ENCODE measurements around the gene NAIF1.
"Not testable (repeated sequence)": the region's sequence is repeated elsewhere in the genome, so short reads cannot be mapped to it uniquely, and the experiment has no call there.

The NAIF1 gene

DNA sequence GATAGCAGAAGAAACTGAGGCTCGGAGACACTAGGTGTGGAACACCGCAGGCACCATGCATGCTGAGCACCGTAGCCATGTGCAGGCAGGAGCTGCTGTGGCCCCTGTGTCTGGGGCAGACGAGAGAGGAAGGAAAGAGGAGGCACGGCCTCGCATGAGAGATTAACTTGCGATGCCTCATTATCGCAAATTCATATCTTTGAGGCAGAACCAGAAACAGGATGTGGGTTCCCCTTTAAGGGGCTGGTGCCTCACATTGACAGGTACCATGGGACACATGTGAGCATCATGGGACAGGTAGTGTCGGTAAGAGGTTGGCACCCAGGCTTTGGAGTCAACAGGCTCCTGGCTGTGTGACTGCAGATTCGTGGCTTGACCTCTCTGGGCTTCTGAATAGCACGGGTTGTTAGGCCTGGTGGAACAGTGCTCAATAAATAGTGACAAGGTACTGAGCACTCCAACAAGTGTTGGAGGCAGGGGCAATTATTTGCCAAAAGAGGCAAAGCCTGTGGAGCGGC, 40.8 kb downstream of the NAIF1 start:
- Mint-ChIP-seq H3K9me3 (peaks cover 3% of the 10 kb centered on the region), H3K27ac (peak overlapping the region; percentile 96), H3K36me3 (ENCODE audit: low read depth) (peaks cover 3% of the 10 kb centered on the region), H3K27me3 (ENCODE audit: low read depth) (no peaks in the 10 kb centered on the region), H3K4me3 (peak overlapping the region; percentile 78), H3K4me1 (ENCODE audit: low read depth) (peaks cover 83% of the 10 kb centered on the region)
- DNase-seq (ENCODE audit: low spot score) = peak; percentile 80

DNA sequence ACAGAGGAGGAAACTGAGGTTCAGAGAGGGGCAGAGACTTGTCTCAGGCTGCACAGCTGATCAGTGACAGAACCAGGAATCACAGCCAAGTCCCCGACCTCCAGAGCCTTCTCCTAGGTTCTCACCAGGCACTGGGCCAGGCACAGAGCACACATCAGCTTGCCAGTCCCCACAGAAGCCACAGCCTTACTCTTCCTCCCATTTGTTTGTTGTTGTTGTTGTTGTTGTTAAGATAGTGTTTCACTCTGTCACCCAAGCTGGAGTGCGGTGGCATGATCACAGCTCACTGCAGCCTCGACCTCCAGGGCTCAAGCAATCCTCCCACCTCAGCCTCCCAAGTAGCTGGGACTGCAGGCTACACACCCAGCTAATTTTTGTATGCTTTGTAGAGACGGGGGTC, 41.4 kb downstream of the NAIF1 start:
- peaks cover 1% of the 10 kb centered on the region for H3K36me3 Mint-ChIP-seq (ENCODE audit: low read depth)
- H3K4me3 Mint-ChIP-seq = peak overlapping the region; percentile 78
- no peak for DNase-seq (ENCODE audit: low spot score)
- H3K27me3 Mint-ChIP-seq (ENCODE audit: low read depth) = no peaks in the 10 kb centered on the region
- H3K9me3 Mint-ChIP-seq = peaks cover 1% of the 10 kb centered on the region
- H3K4me1 Mint-ChIP-seq (ENCODE audit: low read depth) = peaks cover 84% of the 10 kb centered on the region
- peak overlapping the region; percentile 96 for H3K27ac Mint-ChIP-seq

DNA sequence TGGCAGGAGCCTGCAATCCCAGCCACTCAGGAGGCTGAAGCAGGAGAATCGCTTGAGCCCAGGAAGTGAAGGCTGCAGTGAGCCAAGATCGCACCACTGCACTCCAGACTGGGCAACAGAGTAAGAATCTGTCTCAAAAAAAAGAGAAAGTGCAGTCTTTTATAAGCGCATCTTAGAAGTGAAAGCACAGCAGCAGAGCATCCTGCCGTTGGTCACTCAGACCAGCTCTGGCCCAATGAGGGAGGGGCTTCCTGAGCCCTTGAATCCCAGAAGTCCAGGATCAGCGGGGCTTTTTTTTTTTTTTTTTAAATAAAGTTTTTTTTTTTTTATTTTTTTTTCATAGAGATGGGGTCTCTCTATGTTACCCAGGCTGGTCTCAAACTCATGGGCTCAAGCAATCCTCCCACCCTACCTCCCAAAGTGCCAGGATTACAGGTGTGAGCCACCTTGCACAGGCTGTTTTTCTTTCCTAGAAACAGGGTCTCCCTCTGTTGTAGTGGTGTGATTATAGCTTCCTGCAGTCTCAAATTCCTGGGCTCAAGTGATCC, 42.3 kb downstream of the NAIF1 start:
- Mint-ChIP-seq H3K9me3 (no peaks in the 10 kb centered on the region), H3K36me3 (ENCODE audit: low read depth) (no peaks in the 10 kb centered on the region), H3K27ac (peak overlapping the region; percentile 68), H3K27me3 (ENCODE audit: low read depth) (no peaks in the 10 kb centered on the region), H3K4me3 (peak overlapping the region; percentile 78), H3K4me1 (ENCODE audit: low read depth) (peaks cover 85% of the 10 kb centered on the region)
- no peak for DNase-seq (ENCODE audit: low spot score)

DNA sequence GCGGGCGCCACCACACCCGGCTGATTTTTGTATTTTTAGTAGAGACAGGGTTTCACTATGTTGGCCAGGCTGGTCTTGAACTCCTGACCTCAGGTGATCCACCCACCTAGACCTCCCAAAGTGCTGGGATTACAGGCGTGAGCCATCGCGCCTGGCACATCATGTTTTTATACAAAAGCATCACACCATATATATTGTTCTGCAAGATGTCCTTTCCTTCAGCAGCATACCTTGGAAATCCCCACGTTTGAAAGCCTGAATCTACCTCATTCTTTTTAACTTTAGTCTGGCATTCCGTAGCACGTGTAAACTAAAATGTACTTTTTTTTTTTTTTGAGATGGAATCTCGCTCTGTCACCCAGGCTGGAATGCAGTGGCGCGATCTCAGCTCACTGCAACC, 43.4 kb downstream of the NAIF1 start:
- H3K4me1 Mint-ChIP-seq (ENCODE audit: low read depth) = peaks cover 80% of the 10 kb centered on the region
- H3K4me3 Mint-ChIP-seq = not testable (repeated sequence)

DNA sequence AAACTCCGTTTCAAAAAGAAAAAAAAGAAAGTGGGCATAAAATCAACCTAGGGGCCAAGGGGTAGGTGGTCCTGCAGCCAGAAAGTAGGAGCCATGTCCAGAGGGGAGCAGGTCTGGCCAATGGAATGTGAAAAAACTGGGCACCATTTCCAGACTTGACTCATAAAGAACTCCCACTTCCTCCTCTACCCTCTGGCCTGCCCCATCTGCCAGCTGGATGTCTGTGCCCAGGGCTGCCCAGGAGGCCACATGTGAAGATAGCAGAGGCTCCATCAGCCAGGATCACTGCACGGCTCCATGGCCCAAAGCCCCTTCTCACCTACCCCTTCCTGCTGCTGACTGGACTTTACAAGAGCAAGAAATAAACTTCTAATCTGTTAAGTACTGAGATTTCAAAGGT, 44.2 kb downstream of the NAIF1 start:
- H3K9me3 Mint-ChIP-seq = no peaks in the 10 kb centered on the region
- no peaks in the 10 kb centered on the region for H3K36me3 Mint-ChIP-seq (ENCODE audit: low read depth)
- H3K4me3 Mint-ChIP-seq = no peak overlapping the region
- DNase-seq (ENCODE audit: low spot score) = no peak
- H3K4me1 Mint-ChIP-seq (ENCODE audit: low read depth) = peaks cover 73% of the 10 kb centered on the region
- no peaks in the 10 kb centered on the region for H3K27me3 Mint-ChIP-seq (ENCODE audit: low read depth)
- no peak overlapping the region for H3K27ac Mint-ChIP-seq

More for the DNA sequence above, 43.4 kb downstream of the NAIF1 start:
- DNase-seq (ENCODE audit: low spot score); H3K9me3 Mint-ChIP-seq; H3K27me3 Mint-ChIP-seq (ENCODE audit: low read depth); H3K36me3 Mint-ChIP-seq (ENCODE audit: low read depth): not testable (repeated sequence)
- peak overlapping the region; percentile 36 for H3K27ac Mint-ChIP-seq

DNA sequence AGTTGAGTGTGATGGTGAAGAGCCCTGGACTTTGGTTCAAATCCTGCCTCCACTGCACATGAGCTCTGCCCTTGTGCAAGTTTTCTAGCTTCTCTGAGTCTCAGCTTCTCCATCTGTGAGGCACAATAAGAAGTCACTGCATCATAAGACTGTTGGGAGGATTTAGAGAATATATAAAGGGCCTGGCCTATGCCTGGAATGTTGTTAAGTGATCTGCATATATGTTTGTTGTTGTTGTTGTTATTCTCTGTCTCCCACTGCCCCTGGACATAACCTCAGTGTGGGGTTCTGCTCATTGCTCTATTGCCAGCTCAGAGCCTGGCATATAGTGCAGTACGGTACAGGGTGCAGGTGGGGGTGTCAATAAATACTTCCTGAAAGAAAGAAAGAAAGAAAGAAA, 46.0 kb downstream of the NAIF1 start:
- no peaks in the 10 kb centered on the region for H3K36me3 Mint-ChIP-seq (ENCODE audit: low read depth)
- no peak overlapping the region for H3K4me3 Mint-ChIP-seq
- H3K4me1 Mint-ChIP-seq (ENCODE audit: low read depth) = peaks cover 58% of the 10 kb centered on the region
- H3K27ac Mint-ChIP-seq = peak overlapping the region; percentile 83
- no peaks in the 10 kb centered on the region for H3K27me3 Mint-ChIP-seq (ENCODE audit: low read depth)
- H3K9me3 Mint-ChIP-seq = no peaks in the 10 kb centered on the region
- no peak for DNase-seq (ENCODE audit: low spot score)

DNA sequence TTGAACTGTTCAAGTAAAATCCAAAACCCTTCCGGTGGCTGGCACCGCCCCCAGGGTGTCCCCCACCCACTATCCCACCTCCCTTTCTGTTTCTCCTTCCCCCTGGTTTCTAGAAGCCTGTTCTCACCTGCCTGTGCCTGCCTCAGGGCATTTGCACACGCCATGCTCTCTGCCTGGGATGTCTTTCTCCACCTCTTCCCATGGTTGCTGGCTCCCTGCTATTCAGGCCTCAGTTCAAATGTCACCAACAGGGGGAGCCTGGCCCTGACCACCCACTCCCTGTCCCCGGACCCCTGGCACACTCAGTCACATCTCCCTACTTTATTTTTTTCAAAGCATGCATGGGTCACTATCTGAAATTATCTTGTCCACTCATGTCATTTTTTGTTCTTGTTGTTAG, 46.4 kb downstream of the NAIF1 start:
- H3K4me1 Mint-ChIP-seq (ENCODE audit: low read depth) = peaks cover 54% of the 10 kb centered on the region
- no peaks in the 10 kb centered on the region for H3K27me3 Mint-ChIP-seq (ENCODE audit: low read depth)
- DNase-seq (ENCODE audit: low spot score) = no peak
- H3K36me3 Mint-ChIP-seq (ENCODE audit: low read depth) = no peaks in the 10 kb centered on the region
- no peak overlapping the region for H3K4me3 Mint-ChIP-seq
- no peaks in the 10 kb centered on the region for H3K9me3 Mint-ChIP-seq
- peak overlapping the region; percentile 12 for H3K27ac Mint-ChIP-seq

DNA sequence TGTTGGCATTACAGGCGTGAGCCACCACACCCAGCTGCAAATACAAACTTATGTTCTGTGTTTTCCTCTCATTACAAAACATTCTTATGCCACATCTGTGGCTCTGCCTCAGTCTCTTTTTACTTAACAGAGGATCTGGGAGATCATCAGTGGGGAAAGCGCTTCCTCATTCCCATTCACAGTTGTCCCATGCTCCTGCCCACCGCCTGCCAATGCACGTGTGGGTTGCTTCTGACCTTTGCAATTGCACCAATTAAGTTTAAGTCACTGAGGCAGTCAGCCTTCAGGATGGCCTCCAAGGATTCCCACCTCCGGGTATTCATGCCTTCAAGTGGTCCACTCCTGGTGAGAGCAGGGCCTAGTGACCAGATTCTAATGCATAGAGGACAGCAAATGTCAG, 51.4 kb downstream of the NAIF1 start:
- Mint-ChIP-seq H3K27ac (no peak overlapping the region), H3K4me3 (no peak overlapping the region), H3K27me3 (ENCODE audit: low read depth) (no peaks in the 10 kb centered on the region), H3K36me3 (ENCODE audit: low read depth) (no peaks in the 10 kb centered on the region), H3K9me3 (no peaks in the 10 kb centered on the region), H3K4me1 (ENCODE audit: low read depth) (peaks cover 15% of the 10 kb centered on the region)
- no peak for DNase-seq (ENCODE audit: low spot score)

Measured in T-helper 2 cell treated with Interferon-gamma antibody and Interleukin-4, amounts not matched to agents 5 μg/mL and 100 μg/mL, for 36 hours (primary cell).